HepG2 (cell line): ENCODE data around the gene OCSTAMP.

Experiments used
- CBX2 ChIP-seq, 2 experiments: fragments of 200-600 bp in 1 of 2; sonication (generic); formaldehyde crosslinking in 1 of 2; IDR thresholded peaks; 2 replicates each; pipeline versions ENCODE4 v1.7.0 to v1.8.1; 2018 to 2022; ENCODE audit warnings: low read depth in 2 of 2, low read length in 1 of 2, mild to moderate bottlenecking in 1 of 2, missing genetic modification reagents in 1 of 2
- RFX1 ChIP-seq: fragments of 450-650 bp; IDR thresholded peaks from 2 replicates; pipeline ENCODE4 v1.6.1; 2017
- TF ChIP-seq, protein P1 (sequence below): sonication (generic); formaldehyde crosslinking; IDR thresholded peaks from 2 replicates; pipeline ENCODE4 v1.5.1; 2020; ENCODE audit warnings: mild to moderate bottlenecking, missing genetic modification reagents, borderline replicate concordance

GRCh38 chr20:46550461-46550860 is at the start of gene OCSTAMP:
- TF ChIP-seq RFX1 (no peak), CBX2 (IDR thresholded peaks at IDR 0.05; ENCODE audit: low read depth, low read length) (no peak), CBX2 (CRISPR knock-in tag; IDR thresholded peaks at IDR 0.05; ENCODE audit: low read depth) (no peak)
- TF ChIP-seq, protein P1, sequence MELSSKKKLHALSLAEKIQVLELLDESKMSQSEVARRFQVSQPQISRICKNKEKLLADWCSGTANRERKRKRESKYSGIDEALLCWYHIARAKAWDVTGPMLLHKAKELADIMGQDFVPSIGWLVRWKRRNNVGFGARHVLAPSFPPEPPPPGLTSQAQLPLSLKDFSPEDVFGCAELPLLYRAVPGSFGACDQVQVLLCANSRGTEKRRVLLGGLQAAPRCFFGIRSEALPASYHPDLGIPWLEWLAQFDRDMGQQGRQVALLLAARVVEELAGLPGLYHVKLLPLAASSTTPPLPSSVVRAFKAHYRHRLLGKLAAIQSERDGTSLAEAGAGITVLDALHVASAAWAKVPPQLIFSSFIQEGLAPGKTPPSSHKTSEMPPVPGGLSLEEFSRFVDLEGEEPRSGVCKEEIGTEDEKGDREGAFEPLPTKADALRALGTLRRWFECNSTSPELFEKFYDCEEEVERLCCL (CRISPR knock-in tag): no peak
